Activated CD4-positive, CD25-positive, alpha-beta regulatory T cell treated with anti-CD3 and anti-CD28 coated beads, Interleukin-2, amount 50 U/mL, for 16 hours (primary cell): Measurements from ENCODE around the gene ACTR3C.
"Not testable (repeated sequence)": the region's sequence is repeated elsewhere in the genome, so short reads cannot be mapped to it uniquely, and the experiment has no call there.

Source experiments
- DNase-seq: peaks from one replicate; pipeline ENCODE4 v3.0.0-alpha.2; 2020; ENCODE audit warnings: low read depth, low spot score

ACTR3C gene

DNA sequence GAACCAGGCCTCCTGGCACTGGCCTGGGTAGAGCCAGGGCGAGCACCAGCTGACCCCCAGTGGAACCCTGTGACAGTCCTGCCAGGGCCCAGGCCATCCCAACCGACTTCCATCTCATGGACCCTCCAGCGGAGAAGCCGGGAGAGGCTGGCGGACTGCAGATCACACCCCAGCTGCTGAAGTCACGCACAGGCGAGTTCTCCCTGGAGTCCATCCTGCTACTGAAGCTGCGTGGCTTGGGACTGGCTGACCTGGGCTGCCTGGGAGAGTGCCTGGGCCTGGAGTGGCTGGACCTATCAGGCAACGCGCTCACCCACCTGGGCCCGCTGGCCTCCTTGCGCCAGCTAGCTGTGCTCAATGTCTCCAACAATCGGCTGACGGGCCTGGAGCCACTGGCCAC, 13.4 kb upstream of the ACTR3C start:
- DNase-seq = no peak

- DNase-seq = no peak
These were observed 12.4 kb upstream of the ACTR3C start for GRCh38 chr7:150335774-150336112.

DNA sequence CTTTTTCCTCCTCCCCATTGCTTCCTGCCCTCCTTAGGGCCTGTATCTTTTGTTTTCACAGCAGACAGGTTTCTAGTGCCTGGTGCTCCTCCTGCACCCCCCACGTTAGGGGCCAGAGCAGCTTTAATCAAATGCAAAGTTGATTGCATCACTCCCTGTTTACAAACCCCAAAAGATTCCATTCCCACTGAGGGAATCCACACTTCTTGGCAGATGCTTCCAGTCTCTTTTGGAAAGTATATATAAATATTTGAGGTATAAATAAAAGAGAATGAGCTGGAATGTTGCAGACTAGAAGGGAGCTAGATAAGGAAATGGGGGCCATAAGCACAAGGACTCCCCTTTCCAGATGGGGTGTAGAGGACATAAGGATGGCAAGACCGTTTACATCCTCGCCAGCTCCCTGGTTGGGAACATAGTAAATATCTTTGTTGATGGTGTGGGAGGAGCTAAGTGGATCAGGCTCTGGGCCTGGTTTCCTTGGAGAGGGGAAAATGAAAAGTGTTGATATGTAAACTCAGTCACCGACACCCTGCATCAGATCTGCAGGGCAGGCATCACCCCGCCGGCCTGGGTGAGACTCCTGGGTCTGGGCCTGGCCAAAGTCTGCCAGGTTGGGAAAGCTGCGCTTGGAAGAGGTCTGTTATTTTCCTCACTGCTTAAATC, 11.9 kb upstream of the ACTR3C start:
- no peak for DNase-seq

DNA sequence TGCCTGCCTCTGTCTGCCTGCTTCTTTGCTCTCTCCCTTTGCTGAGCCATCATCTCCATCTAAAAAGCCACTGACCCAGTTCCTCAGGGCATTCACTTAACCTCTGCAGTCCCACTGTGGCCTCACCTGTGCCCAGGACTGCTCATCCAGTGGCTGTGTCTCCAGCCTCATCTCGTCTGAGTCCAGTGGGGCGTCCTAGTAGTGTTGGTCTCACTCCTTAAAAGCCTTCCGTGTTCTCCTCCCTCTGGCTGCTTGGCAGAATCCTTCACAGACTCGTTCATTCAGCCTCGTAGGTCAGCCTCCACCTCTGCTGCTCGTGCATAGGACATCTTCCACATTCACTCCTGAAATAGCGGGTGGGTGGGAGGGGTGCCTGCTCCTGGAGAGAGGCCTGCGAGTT, 10.8 kb upstream of the ACTR3C start:
- no peak for DNase-seq

GRCh38 chr7:150333659-150334058, 10.3 kb upstream of the ACTR3C start:
- no peak for DNase-seq

- DNase-seq = no peak
These were observed 9.7 kb upstream of the ACTR3C start for GRCh38 chr7:150332852-150333635.

DNA sequence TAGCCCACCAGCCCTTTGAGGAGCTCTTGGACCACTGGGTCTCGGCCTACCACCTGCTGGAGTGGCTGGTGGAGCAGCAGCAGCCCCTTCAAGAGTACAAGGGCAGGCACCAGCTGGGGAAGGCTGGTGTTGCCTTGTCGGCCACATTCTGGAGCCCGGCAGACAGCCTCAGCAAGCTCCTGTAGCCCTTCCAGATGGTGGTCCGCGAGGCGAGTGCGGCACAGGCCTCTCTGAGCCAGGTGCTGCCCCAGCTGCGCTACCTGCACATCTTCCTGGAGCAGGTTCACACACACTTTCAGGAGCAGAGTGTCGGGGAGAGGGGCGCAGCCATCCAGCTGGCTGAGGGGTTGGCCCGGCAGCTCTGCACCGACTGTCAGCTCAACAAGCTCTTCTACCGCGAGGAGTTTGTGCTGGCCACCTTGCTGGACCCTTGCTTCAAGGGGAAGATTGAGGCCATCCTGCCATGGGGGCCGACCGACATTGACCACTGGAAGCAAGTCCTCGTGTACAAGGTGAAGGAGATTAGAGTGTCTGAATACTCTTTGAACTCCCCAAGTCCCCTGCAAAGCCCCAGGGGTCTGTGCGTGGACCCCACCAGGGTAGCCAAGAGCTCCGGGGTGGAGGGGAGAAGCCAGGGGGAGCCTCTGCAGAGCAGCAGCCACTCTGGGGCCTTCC, 7.0 kb upstream of the ACTR3C start:
- no peak for DNase-seq

- no peak for DNase-seq
These were observed 6.2 kb upstream of the ACTR3C start for GRCh38 chr7:150329331-150330120.

- DNase-seq = no peak
These were observed 4.0 kb upstream of the ACTR3C start for GRCh38 chr7:150327308-150327707.

- DNase-seq = no peak
These were observed 3.4 kb upstream of the ACTR3C start for GRCh38 chr7:150326657-150327268.

- no peak for DNase-seq
These were observed 2.6 kb upstream of the ACTR3C start for GRCh38 chr7:150325901-150326300.

- no peak for DNase-seq
These were observed 1.8 kb upstream of the ACTR3C start for GRCh38 chr7:150325110-150325611.

DNA sequence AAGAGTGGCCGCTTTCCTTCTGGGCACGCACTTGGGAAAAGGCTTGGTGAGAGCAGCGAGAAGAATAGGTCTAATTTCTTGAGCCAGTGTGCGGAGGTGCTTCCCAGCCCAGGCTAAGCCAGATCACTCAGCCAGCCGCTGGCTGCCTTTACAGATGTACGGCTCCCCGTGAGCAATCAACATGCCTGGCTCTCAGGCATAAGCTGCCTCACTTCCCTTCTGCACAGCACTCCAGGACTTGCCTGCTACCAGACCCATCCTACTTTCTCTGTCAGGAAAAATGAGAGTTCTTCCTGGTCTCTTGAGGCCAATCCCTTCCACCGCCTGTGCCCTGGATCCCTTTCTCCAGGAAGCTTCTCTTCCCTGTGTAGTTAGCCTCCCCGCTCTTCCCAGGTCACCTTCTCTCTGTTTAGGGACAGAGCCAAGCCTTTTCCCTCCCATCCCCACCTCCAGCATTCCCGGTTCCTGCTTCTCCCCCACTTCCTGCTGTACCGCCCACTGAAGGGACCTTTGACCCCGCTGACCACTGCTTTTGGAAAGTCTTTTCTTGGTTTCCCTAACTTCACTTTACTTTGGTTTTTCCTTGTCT, 1.1 kb upstream of the ACTR3C start:
- no peak for DNase-seq

DNA sequence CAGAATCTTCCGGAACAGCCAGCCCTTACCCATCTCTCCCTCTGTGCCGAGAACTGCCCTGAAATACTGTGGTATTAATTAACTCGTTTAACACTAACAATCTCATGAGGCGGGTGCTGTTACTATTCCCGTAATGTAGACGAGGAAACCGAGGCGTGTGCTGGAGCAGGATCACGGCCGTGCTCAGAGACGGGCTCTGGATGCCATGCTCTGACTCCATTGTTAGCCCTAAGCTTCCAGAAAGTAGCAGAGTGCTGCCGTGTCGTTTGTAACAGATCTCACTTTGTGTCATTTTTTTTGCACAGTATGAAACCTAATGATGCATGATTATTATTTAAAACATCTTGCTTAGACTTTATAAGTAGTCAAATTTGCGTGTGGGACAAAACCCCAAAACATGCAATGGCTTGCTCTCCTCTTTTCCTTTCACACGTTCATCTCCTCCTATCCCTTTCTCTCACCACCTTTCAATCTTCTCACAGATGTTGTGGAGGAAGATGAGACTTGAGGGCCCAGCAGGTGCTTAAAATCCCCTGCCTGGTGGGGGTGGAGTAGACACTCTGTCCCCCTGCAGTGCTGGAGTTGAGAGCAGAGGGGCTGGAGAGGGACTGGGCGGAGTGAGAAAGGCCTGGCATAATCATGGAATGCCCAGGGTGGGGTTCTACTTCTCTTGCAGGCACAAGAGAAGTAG, 482 bp upstream of the ACTR3C start:
- no peak for DNase-seq

- DNase-seq = peak; percentile 29
These were observed 1.1 kb downstream of the ACTR3C start for GRCh38 chr7:150322114-150322832.

DNA sequence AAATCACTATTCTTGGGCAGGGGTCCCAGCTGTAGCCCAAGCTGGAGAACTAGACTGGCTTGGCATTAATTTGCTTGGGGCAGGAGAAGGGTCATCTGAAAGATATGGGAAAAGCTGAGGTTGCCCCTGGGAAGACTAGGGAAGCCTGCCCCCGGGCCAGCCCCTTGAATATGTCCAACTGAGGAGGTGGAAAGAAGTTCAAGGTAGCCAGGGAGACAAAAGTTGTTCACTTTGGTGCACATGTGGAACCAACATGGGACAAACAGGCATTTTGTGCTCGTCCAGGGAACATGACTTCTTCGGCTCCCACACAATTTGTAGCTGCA, 1.6 kb downstream of the ACTR3C start:
- DNase-seq = no peak

GRCh38 chr7:150317748-150318444, 5.4 kb downstream of the ACTR3C start:
- no peak for DNase-seq

DNA sequence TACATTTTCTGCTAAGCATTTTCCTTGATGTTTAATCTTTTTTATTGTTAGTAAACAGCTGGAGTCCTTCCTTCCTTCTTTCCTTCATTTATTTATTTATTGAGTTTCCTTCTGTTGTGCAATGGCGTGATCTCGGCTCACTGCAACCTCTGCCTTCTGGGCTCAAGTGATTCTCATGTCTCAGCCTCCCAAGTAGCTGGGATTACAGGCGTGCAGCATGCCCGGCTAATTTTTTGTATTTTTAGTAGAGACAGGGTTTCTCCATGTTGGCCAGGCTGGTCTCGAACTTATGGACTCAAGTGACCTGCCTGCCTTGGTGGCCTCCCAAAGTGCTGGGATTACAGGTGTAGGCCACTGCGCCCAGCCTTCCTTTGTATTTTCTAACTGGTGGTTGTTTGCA, 6.4 kb downstream of the ACTR3C start:
- not testable (repeated sequence) for DNase-seq

DNA sequence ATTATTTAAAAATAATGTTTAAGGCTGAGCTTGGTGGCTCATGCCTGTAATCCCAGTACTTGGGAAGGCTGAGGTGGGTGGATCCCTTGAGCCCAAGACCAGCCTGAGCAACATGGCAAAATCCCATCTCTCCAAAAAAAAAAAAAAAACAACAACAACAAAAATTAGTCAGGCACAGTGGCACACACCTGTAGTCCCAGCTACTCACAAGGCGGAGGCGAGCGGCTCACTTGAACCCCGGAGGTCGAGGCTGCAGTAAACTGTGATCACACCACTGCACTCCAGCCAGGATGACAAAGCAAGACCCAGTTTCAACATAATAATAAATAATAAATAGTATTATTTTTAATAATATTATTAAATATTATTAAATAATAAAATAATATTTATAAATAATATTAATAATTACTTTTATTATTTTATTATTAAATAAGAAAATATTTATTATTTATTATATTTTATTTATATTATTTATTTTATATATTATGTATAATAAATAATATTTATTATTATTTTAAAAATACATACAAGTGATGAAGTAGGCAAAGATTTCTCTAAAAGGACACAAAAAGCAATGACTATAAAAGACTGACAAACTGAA, 8.6 kb downstream of the ACTR3C start:
- DNase-seq = no peak
